Hypothalamus (tissue), 51 donors: ENCODE measurements around the gene PDE8B.

Source experiments
- DNase-seq, 51 donors: peaks; one replicate each; lab custom pipeline; 2025; lab: John Stamatoyannopoulos, UW

Gene PDE8B

GRCh38 chr5:77210091-77210963 lies at the start of gene PDE8B:
Gene PDE8B, plus strand, starts transcription at chr5:77210680. Its CDS starts 246 bp downstream, at chr5:77210926.
- peak in 26 of 51 donors; percentile 14 to 67 (median 35) for DNase-seq

GRCh38 chr5:77163453-77163852 lies 47.0 kb upstream of the PDE8B start:
- DNase-seq, result peak in 18 of 51 donors; percentile 3 to 45 (median 14)

- no peak for DNase-seq
Measured at GRCh38 chr5:77167063-77167462, 43.4 kb upstream of the PDE8B start.

GRCh38 chr5:77167695-77168121 lies 42.8 kb upstream of the PDE8B start:
- DNase-seq, result peak in 1 of 51 donors; percentile 9

- peak in 50 of 51 donors; percentile 12 to 88 (median 69) for DNase-seq
Measured at GRCh38 chr5:77168161-77168878, 42.2 kb upstream of the PDE8B start.

- DNase-seq, result no peak
Measured at GRCh38 chr5:77168879-77169244, 41.6 kb upstream of the PDE8B start.

GRCh38 chr5:77170196-77170890 lies 40.1 kb upstream of the PDE8B start:
- DNase-seq, result no peak

- DNase-seq, result no peak
Measured at GRCh38 chr5:77171141-77171910, 39.2 kb upstream of the PDE8B start.

GRCh38 chr5:77172713-77173328 lies 37.7 kb upstream of the PDE8B start:
- DNase-seq, result no peak

GRCh38 chr5:77174526-77174925 lies 36.0 kb upstream of the PDE8B start:
- no peak for DNase-seq

GRCh38 chr5:77175231-77175630 lies 35.2 kb upstream of the PDE8B start:
- no peak for DNase-seq

GRCh38 chr5:77176429-77176828 lies 34.1 kb upstream of the PDE8B start:
- no peak for DNase-seq

GRCh38 chr5:77177576-77177975 lies 32.9 kb upstream of the PDE8B start:
- DNase-seq, result no peak

GRCh38 chr5:77180167-77181081 lies 30.1 kb upstream of the PDE8B start:
- DNase-seq, result peak in 27 of 51 donors; percentile 8 to 55 (median 25)

GRCh38 chr5:77181173-77181572 lies 29.3 kb upstream of the PDE8B start:
- DNase-seq, result no peak

- DNase-seq, result no peak
Measured at GRCh38 chr5:77181596-77182304, 28.7 kb upstream of the PDE8B start.

- no peak for DNase-seq
Measured at GRCh38 chr5:77182367-77182766, 28.1 kb upstream of the PDE8B start.
